Measurements from ENCODE around the gene MCM5.
"Not testable (repeated sequence)": the region's sequence is repeated elsewhere in the genome, so short reads cannot be mapped to it uniquely, and the experiment has no call there.

MCM5 gene

DNA sequence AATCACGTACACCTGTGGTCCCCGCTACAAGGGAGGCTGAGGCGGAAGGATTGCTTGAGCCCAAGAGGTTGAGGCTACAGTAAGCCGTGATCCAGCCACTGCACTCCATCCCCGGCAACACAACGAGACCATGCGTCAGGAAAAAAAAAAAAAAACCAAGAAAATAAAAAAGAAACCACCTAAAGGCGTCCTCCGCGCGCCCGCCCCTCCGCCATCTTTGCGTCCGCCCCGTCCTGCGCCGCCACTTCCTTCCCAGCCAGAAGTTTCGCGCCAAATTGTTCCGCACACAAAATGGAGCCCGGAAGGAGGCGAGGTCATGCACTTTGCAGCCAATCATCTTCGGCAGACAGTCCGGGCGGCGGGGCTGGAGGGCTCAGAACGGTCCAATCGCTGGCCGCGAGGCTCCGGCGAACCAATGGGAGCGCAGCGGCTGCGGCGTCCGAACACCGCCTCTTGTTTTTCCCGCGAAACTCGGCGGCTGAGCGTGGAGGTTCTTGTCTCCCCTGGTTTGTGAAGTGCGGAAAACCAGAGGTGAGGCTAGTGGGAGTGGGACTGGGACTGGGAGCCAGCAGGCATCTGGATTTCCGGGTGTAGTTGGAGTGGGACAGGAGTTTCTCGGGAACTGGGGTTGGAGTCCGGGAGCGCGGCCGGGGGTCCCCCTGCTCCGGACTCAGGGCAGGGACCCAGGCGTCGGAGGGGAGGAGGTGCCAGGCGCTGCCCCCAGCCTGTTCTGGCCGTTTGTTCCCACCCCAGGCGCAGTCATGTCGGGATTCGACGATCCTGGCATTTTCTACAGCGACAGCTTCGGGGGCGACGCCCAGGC is at the start of gene MCM5:
MCM5 (plus strand) TSS at position 463 of the 823 bp plus-strand sequence; CDS start at position 762, 299 bp downstream.
- peak; percentile 98 for DNase-seq (ENCODE audit: low spot score)

DNA sequence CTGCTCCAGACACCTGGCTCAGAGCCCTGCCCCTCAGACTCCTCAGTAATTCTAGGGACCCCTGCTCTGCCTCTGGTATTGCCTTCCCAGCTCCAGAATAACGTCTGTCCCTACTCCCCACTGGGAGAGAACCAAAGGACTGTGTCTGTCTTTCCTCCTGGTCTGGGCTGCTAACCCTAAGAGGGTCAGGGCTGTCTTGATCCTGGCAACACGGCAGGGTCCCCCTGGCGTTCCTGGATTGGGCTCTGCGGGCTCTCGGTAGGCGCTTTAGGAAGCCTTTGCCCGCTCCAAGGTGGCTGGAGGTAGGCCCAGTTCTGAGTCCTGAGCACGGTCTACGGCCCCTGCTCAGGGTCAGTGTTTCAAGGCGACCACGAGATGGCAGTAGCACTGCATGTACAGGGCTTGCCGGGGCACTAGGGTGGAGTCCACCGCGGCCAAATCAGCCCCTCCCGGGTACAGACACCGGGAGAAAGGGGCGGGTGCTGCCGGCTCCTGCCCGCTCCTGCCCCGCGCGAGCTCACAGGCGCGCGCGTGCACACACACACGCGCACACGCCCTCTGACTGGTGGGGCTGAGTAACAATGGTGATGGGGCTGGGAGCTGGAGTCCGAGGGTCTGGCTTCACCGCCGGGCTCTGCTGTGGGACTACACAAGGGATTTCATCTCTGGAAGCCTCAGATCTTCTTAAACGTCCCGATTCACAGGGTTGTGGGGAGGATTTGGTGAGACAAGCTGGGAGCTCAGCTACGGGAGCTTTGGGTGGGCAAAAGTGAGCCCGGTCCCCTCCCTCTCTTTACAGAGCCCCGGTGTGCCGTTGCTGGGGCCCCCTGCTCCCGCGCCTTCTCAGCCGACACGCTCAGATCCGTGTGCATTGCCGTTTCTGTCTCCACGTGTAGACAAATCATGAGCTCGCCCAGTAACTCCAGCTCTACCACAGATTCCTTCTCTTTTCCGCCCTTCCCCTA is 49.1 kb upstream of the MCM5 start:
- peak; percentile 87 for DNase-seq (ENCODE audit: low spot score)

- DNase-seq (ENCODE audit: low spot score), result peak; percentile 32
Measured at GRCh38 chr22:35352214-35353111, 47.5 kb upstream of the MCM5 start.

- no peak for DNase-seq (ENCODE audit: low spot score)
Measured at GRCh38 chr22:35353318-35353717, 46.6 kb upstream of the MCM5 start.

DNA sequence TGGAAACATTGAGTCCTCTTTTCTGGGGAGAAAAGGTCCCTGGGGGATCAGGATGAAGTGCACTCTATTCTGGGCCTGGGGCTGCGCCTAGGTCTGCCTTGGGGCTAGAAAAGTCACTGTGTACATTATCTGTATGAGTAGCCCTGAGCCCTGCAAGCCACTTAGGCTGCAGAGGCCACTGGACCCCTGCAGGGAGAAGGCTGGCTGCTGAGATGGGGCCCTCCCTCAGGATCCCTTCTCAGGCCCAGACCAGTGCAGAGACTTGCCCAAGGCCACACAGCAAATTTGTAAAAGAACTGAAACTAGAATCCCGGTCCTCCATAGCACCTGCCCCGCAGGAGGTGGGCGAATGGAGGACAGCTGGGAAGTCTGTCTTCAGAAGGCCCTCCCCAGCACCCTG is 45.9 kb upstream of the MCM5 start:
- DNase-seq (ENCODE audit: low spot score), result no peak

DNA sequence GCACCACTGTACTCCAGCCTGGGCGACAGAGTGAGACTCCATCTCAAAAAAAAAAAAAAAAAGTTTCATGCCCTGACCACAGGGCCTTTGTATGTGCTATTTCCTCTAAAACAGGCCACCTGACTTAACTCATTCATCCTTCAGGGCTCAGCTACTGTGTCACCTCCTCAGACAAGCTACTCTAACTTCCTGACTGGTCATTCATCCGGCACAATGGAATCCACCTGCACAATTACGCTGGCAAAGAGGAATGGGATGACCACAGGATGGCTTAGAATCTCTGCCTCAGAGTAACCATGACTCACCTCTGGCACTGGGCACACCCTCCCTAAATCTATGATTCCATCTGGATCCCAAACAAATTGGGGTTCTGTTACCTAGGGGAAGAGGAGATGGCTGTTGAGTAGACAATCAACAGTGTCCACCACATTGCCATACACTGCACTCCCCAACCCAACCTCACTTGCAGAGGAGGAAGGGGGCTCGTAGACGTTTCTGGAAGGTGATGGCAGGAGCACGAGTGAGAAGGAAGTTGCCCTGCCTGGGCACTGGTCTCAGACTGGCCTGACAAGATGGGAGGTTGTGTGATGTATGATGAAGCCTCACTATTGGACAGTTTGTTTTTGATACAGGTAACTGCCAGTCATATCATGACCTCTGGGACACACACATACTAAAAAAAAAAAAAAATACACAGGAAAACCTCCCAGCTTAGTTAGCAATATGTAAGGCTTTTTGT is 41.9 kb upstream of the MCM5 start:
- no peak for DNase-seq (ENCODE audit: low spot score)

DNA sequence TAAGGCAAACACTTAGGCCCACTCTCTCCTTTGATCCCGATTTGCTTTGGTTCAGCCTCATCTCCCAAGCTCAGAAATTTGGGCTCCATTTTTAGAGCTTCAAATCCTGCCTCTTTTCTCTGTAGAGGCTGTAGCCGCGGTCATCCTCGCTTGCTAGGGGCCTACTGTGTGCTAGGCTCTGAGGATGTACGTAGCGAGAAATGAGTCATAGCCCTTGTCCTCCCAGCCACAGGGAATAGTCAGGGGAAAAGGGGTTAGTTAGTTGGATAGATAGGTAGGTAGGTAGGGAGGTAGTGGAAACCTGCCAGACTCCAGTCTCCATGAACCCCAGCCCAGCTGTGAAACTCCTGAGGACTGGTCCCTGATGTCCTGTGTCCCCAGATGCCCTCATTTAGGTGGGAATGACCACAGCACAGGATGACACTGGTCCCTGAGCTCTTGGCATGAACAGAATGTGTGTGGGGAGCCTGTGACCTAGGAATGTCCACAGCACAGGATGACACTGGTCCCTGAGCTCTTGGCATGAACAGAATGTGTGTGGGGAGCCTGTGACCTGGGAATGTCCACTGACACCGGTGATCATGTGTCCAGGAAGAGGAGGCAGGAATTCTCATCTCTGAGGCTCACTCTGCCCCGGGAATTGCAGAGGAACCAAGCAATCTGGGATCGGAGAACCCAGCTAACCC is 40.4 kb upstream of the MCM5 start:
- no peak for DNase-seq (ENCODE audit: low spot score)

DNA sequence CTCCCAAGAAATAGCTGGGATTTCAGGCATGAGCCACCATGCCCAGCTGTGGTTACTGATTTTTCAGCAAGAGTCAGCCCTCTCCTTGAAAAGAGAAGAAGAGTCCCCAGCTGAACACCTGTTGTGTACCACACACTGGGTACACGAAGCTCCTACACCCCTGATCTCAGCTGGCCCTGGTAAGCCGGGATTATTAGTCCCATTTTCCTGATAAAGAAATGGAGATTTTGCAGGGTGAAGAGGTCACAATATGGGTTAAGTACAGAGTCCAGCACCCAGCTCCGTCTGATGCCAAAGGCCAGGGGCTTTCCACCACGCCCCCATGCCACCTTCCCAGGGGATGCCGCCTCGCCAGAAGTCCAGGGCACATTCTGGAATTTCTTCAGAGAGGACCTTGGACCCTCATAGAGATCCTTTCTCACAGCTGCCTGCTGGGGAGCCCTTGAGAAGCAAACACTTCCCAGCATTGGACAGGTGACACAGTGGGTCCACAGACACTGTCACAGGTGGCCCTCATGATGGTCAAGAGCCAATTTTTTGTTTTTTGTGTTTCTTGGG is 38.9 kb upstream of the MCM5 start:
- no peak for DNase-seq (ENCODE audit: low spot score)

GRCh38 chr22:35363566-35364086 is 36.3 kb upstream of the MCM5 start:
- DNase-seq (ENCODE audit: low spot score), result no peak

DNA sequence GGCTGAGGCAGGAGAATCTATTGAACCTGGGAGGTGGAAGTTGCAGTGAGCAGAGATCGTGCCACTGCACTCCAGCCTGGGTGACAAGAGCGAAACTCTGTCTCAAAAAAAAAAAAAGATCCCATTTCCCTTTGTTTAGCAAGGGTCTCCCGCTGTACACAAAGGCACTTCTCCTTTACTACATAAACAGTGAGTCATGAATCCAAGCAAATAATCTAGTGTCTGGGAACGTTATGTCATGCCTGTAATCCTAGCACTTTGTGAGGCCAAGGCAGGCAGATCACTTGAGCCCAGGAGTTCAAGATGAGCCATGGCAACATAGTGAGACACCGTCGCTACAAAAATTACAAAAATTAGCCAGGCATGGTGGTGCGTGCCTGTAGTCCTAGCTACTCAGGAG is 35.7 kb upstream of the MCM5 start:
- not testable (repeated sequence) for DNase-seq (ENCODE audit: low spot score)

DNA sequence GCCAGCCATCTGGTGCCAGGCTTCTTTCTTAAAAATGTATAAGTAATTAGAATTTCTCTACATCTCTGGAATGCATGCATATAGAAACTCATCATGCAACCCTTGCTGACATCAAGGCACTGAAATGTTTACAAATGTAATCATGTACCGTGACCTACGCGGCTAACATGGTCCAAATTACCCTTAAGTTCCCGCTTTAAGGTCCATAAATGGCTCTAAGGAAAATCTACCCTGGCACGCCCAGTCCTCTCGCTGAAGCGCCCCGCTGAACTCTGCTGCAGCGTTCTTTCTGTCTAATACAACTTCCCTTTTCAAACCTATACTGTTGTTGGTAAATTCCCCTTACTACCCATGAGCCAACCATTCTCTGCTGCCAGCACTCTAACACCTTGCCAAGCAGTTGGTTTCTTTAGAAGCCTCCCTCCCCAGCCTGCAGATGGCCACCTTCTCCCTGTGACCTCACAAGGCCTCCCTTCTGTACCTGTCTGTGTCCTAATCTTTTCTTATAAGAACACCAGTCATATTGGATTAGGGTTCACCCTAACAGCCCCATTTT is 32.5 kb upstream of the MCM5 start:
- DNase-seq (ENCODE audit: low spot score), result no peak

- no peak for DNase-seq (ENCODE audit: low spot score)
Measured at GRCh38 chr22:35368386-35368785, 31.6 kb upstream of the MCM5 start.

- DNase-seq (ENCODE audit: low spot score), result no peak
Measured at GRCh38 chr22:35369996-35370395, 29.9 kb upstream of the MCM5 start.

DNA sequence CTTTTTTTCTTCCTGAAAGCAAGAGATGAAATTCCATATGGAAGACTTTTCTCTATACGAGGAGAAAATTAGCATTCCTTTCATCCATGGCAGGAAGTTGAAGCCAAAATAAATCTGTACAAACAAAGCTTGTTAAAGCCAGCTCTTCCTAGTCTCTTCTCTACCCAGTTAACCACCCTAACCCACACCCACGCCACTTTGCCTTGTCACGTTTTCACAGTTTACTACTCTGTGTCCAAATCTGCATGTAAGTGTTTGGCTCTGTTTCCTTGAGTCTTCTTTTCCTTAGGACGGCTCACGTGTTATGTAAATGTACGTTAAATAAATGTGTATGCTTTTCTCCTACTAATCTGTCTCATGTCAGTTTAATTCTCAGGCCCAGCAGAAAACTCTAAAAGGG is 26.2 kb upstream of the MCM5 start:
- DNase-seq (ENCODE audit: low spot score), result no peak

DNA sequence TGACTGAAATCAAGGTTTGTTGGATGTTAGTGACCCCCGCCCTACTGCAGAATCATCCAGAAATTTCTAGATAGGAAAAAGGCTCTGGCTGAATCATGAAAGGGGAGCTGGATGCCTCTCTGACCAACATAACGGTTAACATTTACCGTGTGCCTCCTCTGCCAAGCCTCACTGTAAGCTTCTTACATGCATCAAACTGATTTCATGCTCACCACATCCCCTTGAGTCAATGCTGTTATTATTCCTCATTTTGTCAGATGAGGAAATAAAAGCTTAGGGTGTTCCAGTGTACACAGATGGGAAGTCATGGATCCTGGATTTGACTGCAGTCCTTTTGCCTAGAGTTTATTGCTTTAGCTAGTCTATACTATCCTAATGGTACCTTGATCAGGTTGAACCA is 24.9 kb upstream of the MCM5 start:
- no peak for DNase-seq (ENCODE audit: low spot score)

GRCh38 chr22:35375526-35375925 is 24.4 kb upstream of the MCM5 start:
- no peak for DNase-seq (ENCODE audit: low spot score)

GRCh38 chr22:35376728-35377472 is 23.0 kb upstream of the MCM5 start:
- DNase-seq (ENCODE audit: low spot score), result peak; percentile 38

- DNase-seq (ENCODE audit: low spot score), result no peak
Measured at GRCh38 chr22:35377735-35378134, 22.2 kb upstream of the MCM5 start.

DNA sequence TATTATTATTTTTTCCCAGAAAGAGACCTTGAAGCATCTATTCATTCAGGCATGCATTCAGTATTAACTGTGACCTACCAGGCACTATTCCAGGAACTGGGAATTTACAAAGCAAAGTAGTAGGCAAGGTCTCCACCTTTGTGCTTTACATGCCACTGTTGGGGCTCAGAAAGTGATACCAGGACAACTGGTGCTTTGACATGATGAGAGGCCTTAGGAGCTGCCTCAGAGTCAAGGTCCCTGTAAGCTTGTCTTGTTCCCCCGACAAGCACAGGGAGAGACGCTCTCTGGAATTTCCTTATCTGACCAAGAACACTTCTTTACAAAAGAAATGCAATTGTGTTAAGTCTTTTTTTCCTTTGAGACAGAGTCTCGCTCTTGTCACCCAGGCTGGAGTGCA is 21.3 kb upstream of the MCM5 start:
- DNase-seq (ENCODE audit: low spot score), result no peak
